HG03103 (cell line): ENCODE data around the gene PDGFA.

Experiments
- ATAC-seq: cut with Tn5 transposase; IDR thresholded peaks from one replicate; pipeline ENCODE4 v1.9.1; 2021; ENCODE audit warnings: low read depth; ENCODE audit not compliant: unreplicated experiment

PDGFA gene

DNA sequence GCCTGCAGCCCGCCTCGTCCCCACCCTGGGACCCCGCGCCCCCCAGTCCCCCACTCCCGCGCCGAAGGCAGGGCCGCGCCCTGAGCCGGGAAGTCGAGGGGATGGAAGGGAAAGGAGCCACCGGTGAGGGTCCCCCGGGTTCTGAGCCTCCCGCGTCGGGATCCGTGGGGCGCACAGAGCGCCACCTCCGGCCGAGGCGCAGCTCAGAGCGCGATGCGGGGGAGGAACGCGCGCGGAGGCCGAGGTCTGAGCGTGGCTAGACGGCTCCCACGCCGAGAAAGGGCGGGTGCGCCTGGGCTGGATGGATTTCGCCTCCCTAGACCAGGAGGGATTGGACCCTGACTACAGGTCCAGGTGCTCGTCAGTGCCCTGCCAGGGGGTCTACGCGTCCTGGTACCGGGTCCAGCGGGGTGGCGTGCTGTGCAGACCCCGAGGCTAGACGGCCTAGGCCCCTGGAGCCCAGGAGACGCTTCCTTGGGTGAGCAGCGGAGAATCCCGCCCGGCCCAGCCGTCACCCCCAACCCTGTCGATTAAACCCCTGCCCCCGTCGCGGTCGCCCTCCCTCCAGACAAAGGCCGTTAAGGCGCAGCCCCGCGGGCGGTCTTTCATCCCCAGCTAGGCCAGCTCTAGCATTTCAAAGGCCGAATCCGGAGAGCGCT is 986 bp upstream of the PDGFA start:
- no peak for ATAC-seq

DNA sequence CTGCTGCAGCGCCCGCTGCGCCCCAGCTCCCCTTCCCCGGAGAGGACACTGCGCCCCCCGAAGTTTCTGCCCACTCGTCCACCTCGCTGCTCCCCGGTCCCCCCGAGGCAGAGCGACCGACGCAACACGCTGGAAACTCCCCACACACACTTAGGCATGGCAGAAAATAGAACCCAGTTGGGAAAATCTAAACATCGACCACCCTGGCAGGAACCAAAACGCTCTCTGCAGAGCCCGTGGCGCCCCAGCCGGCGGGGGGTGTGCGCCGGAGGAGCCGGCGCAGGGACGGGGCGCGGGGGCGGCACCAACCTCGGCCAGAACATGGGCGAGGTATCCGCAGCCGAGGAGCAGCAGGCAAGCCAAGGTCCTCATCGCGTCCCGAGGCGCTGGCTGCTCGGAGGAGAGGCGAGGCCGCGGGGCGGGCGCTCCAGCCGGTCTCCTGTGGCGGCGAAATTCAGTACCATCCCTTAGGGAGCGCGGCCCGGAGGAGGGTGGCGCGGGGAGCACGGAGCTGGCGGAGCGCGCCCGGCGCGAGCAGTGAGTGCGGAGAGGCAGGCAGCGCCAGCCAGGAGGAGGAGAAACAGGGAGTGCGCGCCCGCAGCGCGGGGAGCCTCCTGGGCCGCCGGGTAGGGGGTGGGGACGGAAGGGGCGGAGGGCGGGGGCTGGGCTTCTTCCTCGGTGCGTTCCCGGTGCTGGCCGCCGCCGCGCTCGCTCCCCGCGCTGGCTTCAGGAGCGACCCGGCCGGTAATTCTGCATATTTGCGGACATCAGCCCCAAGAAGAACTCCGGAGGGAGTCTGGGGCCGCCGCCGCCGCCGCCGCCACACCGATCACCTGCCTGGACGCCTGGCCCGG is 789 bp downstream of the PDGFA start:
- no peak for ATAC-seq

DNA sequence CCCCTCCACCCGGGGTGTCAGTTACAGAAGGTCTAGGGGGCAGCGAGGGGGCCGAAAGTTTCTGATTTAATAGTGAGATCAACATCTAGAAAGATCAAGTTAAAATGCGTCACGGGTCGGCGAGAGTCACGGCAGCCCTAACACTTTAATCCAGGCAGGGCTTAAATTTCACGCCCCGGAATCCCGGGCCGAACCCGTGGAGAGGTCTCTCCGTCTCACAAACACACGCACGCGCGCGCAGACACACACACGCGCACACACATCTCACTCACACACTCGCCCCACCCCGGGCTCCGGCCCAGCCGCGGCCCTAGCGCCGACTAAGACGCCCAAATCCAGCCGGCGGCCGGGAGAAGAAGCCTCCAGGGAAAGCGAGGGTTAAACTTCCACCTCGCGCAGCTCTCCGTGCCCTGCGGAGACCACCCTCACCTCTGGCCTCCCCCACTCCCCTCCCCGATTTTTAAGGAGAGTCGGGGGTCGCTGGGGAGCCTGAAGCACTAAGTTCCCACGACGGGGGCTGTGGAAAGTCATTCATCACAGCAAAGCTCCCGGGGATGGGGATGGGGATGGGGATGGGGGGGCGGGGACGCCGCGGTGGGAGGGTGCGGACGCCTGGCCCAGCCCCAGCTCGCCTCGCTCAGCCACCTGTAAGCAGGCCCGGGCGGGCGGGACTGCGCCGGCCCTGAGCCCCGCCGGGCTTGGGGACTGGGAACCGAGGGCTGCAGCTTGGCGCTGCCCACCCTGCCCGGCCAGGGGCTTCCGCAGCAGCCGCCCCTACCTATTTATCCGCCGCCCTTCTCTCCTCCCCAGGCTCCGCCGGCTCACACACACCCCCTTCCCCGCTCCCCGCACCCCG is 1.6 kb downstream of the PDGFA start:
- no peak for ATAC-seq

DNA sequence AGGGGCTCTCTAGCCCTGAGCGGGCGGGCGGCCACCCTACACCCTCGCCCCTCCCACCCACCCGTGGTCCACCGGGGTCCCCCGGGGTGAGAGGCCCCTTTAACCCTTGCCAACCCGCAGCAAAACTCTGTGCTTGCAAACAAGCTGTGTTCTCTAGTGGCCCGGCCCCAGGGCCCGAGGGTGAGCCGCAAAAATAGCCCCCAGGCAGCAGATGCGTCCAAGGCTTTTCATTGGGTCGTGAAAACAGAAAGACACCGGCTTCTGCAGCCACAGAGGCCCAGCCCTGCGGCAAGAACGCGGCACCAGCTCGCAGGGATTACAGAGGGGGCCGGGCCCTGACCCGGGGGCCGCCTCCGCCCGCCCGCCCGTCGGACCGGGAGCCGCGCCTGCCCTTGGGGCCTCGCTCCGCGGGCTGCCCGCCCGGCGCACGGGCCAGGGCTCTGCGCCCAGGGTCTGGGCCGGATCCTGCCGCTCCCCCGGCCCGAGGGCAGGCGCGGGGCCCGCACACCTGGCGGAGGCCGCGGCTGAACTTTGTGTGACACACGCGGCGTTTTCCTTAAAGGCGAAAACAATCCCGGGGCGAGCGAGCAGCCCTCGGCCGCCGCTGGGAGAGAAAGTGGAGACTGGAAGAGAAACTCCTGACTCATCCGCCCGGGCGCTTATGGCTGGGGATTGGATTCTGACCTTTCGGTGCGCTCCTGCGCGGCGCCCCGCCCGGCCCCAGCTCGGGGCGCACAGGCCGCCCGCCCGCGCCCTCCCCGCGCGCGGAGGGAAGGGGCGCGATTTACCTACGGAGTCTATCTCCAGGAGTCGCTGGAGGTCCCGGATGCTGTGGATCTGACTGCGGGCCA is 2.8 kb downstream of the PDGFA start:
- no peak for ATAC-seq

DNA sequence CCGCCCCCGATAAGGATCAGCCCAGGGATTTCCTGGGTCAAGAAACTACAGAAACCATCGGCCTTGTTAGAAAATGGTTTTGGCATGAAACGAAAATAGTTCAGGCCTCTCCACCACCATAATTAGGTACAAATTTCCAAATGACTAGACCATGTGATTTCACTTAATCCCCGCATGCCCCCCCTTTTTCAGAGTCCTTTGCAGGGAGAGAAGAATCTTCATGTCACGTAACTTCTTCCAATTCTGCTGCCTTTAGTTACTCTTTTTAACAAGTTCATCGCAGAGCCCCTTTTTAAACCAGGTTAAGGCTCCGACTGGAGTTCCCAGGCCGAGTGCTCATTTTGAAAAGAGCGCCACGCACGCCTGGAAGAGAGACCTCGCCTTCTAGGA is 3.4 kb downstream of the PDGFA start:
- ATAC-seq: no peak

DNA sequence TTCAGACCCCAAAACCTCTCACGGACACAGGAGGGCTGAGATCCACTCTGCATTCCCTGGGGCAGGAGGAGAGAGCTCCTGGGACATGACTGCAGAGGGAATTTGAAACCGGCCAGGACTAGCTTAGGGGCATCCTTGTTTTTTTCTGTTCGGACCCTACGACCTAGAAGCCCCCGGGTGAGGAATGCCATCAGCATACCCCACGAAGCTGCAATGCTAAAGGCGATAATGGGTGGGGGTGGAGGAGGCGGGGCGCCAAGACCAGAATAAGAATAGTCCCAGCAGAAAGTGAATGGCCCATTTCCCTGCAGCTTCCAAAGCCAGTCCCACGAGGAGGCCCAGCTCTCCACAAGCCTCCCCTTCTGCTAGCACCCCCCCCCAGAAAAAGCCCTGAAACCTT is 4.0 kb downstream of the PDGFA start:
- ATAC-seq: no peak

DNA sequence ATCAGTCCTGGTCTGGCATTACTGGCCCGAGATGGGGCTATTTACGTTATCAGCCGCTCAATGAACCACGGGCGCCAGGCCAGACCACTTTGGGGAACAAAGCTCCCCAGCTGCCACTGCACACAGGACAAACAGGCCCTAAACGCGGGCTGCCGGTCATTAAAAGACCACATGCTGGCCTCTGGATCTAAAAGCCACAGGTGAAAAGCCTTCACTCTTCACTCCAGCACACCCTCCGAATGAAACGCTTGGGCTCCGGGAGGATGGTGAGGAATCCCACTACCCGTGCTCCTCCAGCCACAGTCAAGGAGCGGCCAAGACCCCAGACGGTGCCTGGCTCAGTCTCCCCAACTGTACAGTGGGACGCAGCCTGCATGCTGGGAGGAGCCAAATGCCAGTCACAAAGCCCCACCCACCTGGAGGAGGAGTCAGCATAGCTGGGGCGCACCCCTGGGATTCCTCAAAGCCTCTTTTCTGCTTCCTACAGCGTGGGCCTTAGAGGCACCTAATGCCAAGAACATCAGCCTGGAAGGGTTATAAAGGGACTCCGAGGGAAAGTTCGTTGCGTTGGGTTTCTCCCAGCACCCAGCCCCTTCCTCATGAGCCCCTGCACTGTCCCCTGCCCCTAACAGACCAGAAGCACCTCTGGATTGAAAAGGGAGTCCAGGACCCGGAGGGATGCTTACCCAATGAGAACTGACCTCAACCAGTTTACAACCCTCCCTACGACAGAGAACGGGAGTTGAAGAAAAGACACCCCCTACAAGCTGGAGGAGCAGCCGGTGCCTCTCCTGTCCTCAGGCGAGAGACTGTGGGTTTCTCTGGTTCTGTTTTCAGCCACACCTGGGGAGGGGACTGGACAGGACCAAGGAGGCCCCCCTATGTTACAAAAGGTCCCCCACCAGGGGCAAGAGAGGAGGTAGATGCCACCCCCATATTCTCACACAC is 4.7 kb downstream of the PDGFA start:
- no peak for ATAC-seq

DNA sequence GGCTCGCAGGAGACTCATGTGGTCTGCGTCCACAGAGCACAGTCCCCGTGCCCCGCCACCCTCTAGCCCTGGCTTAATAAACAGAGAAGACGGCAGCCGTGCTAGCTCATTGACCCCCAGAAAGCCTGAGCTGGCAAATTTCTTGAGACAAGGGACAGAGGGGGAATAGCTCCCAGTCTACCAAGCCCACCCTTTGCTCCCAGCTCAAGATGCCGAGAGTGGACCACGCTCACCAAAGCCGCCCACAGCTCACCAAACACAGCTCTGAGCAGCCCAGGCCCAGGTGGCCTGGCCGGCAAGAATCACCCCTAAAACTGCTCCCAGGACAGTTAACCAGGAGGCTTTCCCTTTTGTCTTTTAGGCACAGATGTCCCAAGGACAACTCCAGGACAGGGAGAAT is 5.4 kb downstream of the PDGFA start:
- no peak for ATAC-seq

DNA sequence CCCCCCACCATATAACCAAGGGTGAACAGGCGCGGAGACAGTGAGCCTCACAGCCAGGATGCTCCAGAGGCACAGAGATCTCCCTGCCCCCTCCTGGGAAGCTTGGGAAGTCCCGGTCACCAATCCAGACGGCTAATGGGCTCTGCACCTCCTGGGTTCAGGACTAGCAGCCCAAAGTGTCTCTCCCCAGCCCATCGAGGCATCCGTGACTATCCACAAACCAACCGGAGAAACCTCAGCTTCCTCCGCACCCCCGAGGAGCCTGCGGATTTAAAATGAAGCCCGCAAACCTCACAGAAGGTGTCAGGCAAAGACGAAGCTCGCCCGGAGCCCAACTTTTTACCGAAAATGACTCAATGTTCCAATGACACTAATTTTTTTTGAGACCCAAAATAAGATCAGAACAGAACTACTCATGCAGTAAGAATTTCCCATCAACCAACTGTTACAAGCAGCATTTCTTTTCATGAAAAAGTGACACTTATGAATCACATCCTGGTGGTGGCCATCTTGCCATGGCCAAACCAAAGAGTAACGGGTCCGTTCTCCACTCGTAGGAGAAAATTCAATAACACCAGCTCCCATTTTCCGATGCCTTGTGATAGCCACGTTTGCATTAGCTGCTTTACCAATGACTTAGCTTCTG is 6.0 kb downstream of the PDGFA start:
- ATAC-seq: no peak

DNA sequence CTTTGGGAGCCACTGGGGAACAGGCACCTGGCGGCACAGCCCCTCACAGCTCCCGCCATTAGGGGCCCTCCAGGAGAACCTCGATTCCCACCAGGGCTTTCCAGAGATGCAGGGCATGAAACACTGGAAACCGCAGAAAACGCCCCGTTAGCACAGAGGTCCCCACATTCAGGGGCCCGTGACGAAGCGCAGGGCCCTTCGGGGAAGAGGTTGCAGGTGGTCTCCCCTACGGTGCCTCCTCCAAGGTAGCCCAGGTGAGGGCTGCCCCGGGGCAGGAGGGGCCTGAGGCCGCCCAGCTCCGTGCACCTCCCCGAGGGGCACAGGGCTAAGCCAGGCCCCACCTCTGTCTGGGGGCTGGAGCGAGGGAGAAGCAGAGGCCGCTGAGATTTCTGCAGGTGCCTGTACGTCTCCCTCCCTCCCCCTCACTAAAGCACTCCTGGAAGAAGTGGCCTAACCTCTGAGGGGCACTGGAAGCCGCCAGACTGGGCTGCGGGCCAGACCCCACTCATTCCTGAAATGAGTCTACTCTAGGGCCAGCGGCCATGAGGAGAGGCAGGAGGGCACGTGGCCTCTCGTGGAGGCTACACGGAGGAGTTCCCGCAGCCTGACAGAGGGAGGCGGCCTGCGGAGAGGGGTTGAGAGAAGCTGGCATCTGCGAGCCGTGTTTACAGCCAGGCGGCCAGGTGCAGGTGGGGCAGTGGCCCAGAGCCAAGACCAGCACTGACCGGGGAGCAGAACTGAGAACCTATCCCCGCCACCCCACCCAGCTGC is 6.9 kb downstream of the PDGFA start:
- no peak for ATAC-seq

DNA sequence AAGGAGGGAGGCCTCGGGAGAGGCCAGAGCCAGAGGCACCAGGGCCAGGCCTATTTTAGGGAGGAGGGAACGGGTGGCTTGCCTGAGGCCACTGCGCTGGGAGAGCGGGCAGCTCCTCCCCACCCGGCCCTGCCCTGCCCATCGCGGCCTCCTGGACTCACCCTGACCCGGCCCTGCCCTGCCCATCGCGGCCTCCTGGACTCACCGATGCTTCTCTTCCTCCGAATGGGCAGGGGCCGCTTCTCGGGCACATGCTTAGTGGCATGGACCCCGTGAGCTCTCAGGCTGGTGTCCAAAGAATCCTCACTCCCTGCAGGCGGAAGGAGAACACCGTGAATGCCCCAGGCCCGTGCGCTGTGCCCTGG is 7.5 kb downstream of the PDGFA start:
- no peak for ATAC-seq

DNA sequence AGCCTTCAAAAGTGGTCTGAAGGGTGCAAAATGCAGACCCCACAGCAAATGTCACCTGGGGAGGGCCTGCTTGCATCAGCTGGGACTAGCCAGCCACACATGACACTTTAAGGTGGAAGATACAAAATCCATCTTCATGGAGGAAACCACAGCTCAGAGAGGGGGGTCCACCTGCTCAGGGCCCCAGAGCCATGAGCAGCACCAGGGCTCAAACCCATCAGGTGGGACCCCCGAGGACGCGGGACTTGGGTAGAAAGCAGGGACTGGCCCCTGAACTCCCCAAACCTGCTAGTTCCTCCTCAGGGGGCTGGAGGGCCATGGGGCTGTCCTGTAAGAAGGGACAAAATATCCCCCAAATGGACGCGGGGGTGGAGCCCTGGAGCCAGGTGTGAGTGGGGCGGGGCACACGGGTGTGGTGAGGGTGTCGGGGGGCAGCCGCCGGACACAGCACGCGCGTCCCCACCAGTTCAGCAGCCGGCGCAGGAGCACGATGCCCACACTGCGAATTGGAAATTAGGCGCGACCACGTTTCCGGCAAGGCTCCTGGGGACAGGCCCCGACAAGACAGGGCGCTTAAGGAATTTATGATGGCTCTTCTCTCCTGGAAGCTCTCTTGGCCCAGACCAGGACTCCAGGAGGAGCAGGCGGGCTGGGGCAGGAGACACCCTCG is 8.0 kb downstream of the PDGFA start:
- ATAC-seq: no peak

DNA sequence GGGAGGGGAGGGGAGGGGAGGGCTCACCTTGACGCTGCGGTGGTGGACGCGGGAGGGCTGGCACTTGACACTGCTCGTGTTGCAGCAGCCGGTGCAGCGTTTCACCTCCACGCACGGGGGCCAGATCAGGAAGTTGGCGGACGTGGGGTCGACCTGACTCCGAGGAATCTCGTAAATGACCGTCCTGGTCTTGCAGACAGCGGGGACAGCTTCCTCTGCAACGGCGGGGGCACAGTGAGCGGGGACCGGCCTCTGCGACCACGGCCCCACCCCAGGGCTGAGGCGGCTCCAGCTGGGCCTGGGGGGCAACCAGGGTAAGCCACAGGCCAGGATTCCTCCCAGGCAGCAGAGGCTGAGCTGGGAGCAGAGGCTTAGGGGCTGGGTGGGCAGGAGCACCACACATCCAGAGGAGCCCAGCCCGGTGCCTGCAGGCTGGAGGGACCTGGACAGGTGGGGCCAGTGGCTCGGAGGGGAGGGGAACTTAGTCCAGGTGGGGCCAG is 8.8 kb downstream of the PDGFA start:
- no peak for ATAC-seq

DNA sequence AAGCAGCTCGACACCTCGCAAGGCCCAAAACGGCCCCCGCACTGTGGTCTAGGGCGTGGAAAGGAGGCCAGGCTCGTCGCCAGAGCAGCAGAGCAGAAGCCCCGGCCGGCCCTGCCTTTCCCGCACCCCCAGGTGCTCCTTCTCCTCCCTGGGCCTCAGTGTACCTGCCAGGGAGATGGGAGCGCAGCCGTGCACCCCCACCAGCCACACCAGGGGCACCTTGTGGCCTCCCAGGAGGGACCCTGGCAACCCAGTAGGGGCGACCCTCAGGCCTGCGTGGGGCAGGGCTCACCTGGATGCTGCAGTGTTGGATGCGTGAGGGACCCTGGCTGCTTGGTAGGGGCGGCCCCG is 9.5 kb downstream of the PDGFA start:
- no peak for ATAC-seq

DNA sequence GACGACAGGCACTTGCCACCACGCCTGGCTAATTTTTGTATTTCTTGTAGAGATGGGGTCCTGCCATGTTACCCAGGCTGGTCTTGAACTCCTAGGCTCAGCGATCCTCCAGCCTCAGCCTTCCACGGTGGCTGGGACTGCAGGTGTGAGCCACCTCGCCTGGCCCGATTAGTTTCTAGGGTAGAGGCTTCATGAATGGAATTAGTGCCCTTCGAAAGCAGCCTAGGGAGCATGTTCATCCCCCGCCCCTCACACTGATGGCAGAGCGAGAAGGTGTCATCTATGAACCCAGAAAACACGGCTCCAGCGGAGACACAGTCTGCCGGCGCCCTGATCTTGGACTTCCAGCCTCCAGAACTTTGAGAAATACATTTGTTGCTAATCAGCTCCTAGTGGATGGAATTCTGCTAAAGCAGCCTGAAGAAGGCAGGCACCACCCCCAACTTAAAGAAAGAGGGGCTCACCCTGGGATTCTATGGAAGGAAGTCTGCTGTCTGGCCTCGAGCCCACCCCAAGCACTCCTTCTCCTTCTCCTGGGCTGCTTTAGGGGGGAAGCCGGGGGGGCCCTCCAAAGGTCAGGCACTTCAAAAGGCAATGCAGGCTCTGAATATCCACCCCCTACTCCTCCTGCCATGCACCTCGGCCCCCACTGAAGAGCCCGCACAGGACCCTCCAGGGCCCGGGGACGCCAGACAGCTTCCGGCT is 10.1 kb downstream of the PDGFA start:
- ATAC-seq: no peak

DNA sequence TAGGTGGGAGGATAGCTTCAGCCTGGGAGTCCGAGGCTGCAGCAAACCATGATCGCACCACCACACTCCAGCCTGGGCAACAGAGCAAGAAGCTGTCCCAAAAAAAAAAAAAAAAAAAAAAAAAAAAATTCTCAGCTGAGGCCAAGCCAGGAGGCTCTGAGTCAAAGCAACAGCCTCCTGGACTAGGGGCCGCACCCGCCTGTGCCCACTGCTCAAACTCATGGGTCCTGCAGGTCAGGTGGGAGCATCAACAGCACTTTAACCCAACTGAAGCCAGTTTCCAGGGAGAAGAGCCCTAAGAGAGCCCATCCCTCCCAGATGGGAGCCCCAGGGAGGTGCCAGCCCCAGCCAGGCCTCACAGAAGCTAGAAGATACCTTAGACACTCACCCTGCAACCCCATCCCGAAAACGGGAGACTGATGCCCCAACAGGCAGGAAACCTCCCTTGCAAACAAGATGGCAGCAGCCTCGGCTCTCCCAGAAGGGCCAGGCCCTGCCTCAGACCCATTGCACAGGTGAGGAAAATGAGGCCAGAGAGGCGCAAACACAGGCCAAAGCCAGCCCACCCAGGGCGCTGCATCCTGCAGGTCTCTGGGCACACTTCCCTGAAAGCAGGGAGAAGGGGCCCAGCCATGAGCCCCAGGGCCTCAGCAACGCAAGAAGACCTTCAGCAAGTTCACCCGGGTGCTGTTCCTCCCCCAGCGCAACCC is 11.0 kb downstream of the PDGFA start:
- ATAC-seq: no peak
